ENCODE data around the gene SLC25A36.
"Not testable (repeated sequence)": the region's sequence is repeated elsewhere in the genome, so short reads cannot be mapped to it uniquely, and the experiment has no call there.

The SLC25A36 gene

DNA sequence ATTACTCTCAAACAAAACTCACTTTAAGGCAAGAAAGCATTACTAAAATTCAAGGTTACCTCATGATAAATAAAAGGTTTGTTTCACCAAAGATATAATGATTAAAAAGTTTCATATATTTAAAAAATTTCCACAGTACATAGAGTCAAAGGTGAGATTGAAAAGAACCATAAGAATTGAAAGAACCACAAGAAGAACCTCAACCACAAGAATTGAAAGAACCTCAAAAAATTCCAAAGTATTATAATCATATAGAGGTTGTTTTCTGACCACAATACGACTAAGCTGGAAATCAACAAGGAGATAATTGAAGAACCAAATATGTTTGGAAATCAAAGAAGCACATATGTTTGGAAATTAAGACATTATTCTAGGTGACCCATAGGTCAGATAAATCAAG lies 52.7 kb downstream of the SLC25A36 start:
- no peaks in the 10 kb centered on the region for H3K36me3 ChIP-seq
- DNase-seq = no peak
- no peaks in the 10 kb centered on the region for H3K27me3 ChIP-seq
- H3K4me3 ChIP-seq (ENCODE audit: low read depth, low read length) = no peak overlapping the region
- H3K4me1 ChIP-seq = no peaks in the 10 kb centered on the region
- H3K9me3 ChIP-seq = no peaks in the 10 kb centered on the region
- TF ChIP-seq, protein P1, sequence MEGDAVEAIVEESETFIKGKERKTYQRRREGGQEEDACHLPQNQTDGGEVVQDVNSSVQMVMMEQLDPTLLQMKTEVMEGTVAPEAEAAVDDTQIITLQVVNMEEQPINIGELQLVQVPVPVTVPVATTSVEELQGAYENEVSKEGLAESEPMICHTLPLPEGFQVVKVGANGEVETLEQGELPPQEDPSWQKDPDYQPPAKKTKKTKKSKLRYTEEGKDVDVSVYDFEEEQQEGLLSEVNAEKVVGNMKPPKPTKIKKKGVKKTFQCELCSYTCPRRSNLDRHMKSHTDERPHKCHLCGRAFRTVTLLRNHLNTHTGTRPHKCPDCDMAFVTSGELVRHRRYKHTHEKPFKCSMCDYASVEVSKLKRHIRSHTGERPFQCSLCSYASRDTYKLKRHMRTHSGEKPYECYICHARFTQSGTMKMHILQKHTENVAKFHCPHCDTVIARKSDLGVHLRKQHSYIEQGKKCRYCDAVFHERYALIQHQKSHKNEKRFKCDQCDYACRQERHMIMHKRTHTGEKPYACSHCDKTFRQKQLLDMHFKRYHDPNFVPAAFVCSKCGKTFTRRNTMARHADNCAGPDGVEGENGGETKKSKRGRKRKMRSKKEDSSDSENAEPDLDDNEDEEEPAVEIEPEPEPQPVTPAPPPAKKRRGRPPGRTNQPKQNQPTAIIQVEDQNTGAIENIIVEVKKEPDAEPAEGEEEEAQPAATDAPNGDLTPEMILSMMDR (IDR thresholded peaks at IDR 0.05; ENCODE audit: low read depth, low read length) = no peak

DNA sequence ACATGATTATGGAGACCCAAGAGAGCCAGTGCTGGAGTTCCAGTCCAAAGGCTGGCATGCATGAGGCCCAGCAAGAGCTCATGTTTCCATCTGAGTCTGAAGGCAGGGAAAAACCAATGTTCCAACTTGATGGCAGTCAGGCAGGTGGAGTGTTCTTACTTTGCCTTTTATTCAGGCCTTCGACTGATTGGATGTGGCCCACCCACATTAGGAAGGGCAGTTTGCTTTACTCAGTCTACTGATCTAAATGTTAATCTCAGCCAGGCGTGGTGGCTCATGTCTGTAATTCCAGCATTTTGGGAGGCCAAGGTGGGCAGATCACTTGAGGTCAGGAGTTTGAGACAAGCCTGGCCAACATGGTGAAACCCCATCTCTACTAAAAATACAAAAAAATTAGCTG lies 53.2 kb downstream of the SLC25A36 start:
- not testable (repeated sequence) for H3K4me3 ChIP-seq (ENCODE audit: low read depth, low read length); H3K4me1 ChIP-seq; H3K36me3 ChIP-seq; DNase-seq; H3K9me3 ChIP-seq; H3K27me3 ChIP-seq

DNA sequence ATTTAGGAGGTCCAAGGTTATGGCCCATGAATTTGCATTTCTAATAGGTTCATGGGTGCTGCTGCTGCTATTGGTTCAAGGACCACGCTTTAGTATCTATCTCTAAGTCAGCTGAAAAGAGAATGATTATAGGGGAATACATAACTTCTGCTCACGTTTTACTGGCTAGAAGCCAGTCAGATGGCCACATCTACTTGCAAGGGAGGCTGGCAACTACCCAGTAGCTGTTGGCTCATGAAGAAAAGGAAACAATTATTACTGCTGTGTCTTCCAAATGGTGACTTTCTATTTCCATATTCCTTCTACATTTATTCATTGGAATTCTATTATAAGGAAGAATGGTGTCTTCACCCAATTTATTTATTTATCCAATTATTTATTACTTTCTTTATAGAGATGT lies 54.2 kb downstream of the SLC25A36 start:
- TF ChIP-seq, protein P1 (IDR thresholded peaks at IDR 0.05; ENCODE audit: low read depth, low read length) = no peak
- H3K4me1 ChIP-seq = no peaks in the 10 kb centered on the region
- DNase-seq = no peak

DNA sequence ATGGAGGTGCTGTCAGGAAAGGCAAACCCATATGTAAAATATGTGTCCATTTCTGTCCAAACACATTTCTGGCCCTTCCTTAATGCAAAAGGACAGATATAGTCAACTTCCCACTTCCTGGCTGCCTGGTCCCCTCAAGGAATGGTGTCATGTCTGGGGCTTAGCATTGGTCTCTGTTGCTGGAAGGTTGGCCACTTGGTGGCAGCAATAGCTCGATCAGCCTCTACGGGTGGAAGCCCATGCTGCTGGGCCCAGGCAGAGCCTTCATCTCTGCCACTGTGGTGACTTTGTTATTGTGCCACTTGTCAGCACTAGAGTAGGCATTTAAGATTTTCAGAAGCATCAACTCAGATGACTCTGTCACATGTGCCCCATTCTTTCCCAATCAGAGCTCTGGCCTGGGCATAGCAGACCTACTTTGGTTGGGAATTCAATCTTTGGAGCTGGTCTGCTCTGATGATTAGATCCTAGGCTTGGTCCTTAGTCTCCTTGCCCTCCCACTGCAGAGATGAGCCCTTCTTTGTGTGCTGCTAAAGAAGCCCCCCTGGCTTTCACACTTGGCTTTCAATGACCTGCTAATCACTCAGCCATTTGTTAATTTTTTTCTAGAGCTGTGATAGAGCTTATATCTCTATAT lies 58.5 kb downstream of the SLC25A36 start:
- Histone ChIP-seq H3K4me3 (ENCODE audit: low read depth, low read length) (no peak overlapping the region), H3K4me1 (no peaks in the 10 kb centered on the region), H3K36me3 (no peaks in the 10 kb centered on the region), H3K27me3 (no peaks in the 10 kb centered on the region), H3K9me3 (no peaks in the 10 kb centered on the region)
- TF ChIP-seq, protein P1 (IDR thresholded peaks at IDR 0.05; ENCODE audit: low read depth, low read length) = peak; percentile 93
- peak; percentile 83 for DNase-seq

More for the DNA sequence above, 54.2 kb downstream of the SLC25A36 start:
- H3K36me3 ChIP-seq = no peaks in the 10 kb centered on the region
- no peak overlapping the region for H3K4me3 ChIP-seq (ENCODE audit: low read depth, low read length)
- no peaks in the 10 kb centered on the region for H3K27me3 ChIP-seq
- H3K9me3 ChIP-seq = no peaks in the 10 kb centered on the region

DNA sequence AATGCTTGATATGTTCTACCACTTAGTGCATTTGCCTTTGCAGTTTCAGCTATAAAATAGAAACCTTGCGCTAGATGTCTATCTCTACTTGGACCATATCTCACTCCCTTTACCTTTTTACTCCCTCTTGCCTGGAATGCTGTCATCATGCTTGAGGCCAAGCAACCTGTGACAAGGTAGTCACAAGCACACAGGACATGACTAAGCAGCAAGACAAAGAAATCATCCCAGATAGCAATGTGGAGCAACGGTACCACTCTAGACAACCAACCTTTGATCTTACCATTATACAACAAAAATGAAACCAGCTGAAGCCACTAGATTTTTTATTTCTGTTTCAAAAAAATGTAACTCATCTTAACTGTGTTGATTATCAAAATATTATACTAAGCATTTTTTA lies 59.0 kb downstream of the SLC25A36 start:
- H3K9me3 ChIP-seq = no peaks in the 10 kb centered on the region
- no peaks in the 10 kb centered on the region for H3K36me3 ChIP-seq
- H3K4me3 ChIP-seq (ENCODE audit: low read depth, low read length) = no peak overlapping the region
- no peaks in the 10 kb centered on the region for H3K4me1 ChIP-seq
- no peak for DNase-seq
- TF ChIP-seq, protein P1 (IDR thresholded peaks at IDR 0.05; ENCODE audit: low read depth, low read length) = no peak
- H3K27me3 ChIP-seq = no peaks in the 10 kb centered on the region

DNA sequence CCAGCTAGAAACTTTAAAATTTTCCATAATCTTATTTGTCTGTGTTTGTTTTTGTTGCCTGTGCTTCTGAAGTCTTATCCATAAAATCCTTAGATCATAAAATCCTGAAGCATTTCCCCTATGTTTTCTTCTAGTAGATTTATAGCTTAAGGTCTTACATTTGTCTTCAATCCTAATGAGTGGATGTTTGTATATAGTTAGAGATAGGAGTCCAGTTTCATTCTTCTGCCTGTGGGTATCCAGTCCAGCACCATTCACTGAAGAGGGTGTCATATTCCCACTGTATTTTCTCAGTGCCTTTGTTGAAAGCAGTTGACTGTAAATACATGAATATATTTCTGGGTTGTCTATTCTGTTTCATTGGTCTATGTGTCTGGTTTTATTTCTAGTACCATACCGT lies 64.7 kb downstream of the SLC25A36 start:
- TF ChIP-seq, protein P1 (IDR thresholded peaks at IDR 0.05; ENCODE audit: low read depth, low read length) = no peak
- H3K36me3 ChIP-seq = no peaks in the 10 kb centered on the region
- no peak for DNase-seq

More for the DNA sequence above, 64.7 kb downstream of the SLC25A36 start:
- no peak overlapping the region for H3K4me3 ChIP-seq (ENCODE audit: low read depth, low read length)
- H3K4me1 ChIP-seq = no peaks in the 10 kb centered on the region
- H3K9me3 ChIP-seq = no peaks in the 10 kb centered on the region
- H3K27me3 ChIP-seq = no peaks in the 10 kb centered on the region

Measured in BE2C (cell line).